Caco-2 (cell line): Measurements from ENCODE around the gene MYO16. TPM values are rescaled to one million over a fixed set of nuclear protein-coding genes. Genes with fewer than 3 reads are reported as not detected.

Source experiments
- BruUV-seq: library from RNA; stranded (reverse); fragments of 400-500 nt; replicated peaks from 2 replicates; lab custom pipeline; 2021; lab: Mats Ljungman, UMichigan
- CTCF ChIA-PET: fragments of 300-600 bp; sonication (Branson Sonifier 250); formaldehyde crosslinking; loops from one replicate; lab custom pipeline; 2022; ENCODE audit warnings: antibody characterized with exemption; lab: Charles Lee
- POLR2A ChIA-PET: fragments of 300-600 bp; sonication (Branson Sonifier 250); formaldehyde crosslinking; loops from one replicate; lab custom pipeline; 2022; ENCODE audit warnings: antibody characterized with exemption; lab: Charles Lee
- DNase-seq, 2 experiments: peaks; one replicate each; pipeline versions ENCODE4 v3.0.0 to v3.0.0-alpha.2; 2020 to 2022
- H3K27me3 ChIP-seq: replicated peaks from 2 replicates; pipeline ENCODE4 v1.6.0; 2011; ENCODE audit warnings: low read length; ENCODE audit not compliant: control insufficient read depth, insufficient read depth
- H3K36me3 ChIP-seq: 2 replicates; pipeline ENCODE4 v1.5.1; 2011; ENCODE audit warnings: low read length; ENCODE audit not compliant: control insufficient read depth, insufficient read depth
- H3K4me1 ChIP-seq: fragments of 250-450 bp; sonication (Bioruptor Pico); 2 replicates; pipeline ENCODE4 v1.5.1; 2020; ENCODE audit warnings: mild to moderate bottlenecking
- H3K4me3 ChIP-seq: 2 replicates; pipeline ENCODE4 v1.5.1; 2011; ENCODE audit warnings: low read depth, mild to moderate bottlenecking, control low read depth, low read length
- H3K9me3 ChIP-seq: fragments of 250-450 bp; sonication (Bioruptor Pico); 2 replicates; pipeline ENCODE4 v1.5.1; 2020; ENCODE audit warnings: mild to moderate bottlenecking, moderate library complexity
- H3K27ac Mint-ChIP-seq: one replicate; pipeline ENCODE4 v1.8.0; 2022; ENCODE audit warnings: mixed read lengths; ENCODE audit not compliant: unreplicated experiment
- H3K27me3 Mint-ChIP-seq: one replicate; pipeline ENCODE4 v1.8.0; 2022; ENCODE audit warnings: mixed read lengths; ENCODE audit not compliant: insufficient read depth, unreplicated experiment
- H3K36me3 Mint-ChIP-seq: one replicate; pipeline ENCODE4 v1.8.0; 2022; ENCODE audit warnings: mild to moderate bottlenecking, mixed read lengths; ENCODE audit not compliant: insufficient read depth, unreplicated experiment
- H3K4me1 Mint-ChIP-seq: one replicate; pipeline ENCODE4 v1.8.0; 2022; ENCODE audit warnings: low read depth, mixed read lengths; ENCODE audit not compliant: unreplicated experiment
- H3K4me3 Mint-ChIP-seq: one replicate; pipeline ENCODE4 v1.8.0; 2022; ENCODE audit warnings: mild to moderate bottlenecking, moderate library complexity, mixed read lengths; ENCODE audit not compliant: unreplicated experiment
- H3K9me3 Mint-ChIP-seq: one replicate; pipeline ENCODE4 v1.8.0; 2022; ENCODE audit warnings: mixed read lengths; ENCODE audit not compliant: unreplicated experiment
- CTCF ChIP-seq, 2 experiments: fragments of 200-600 bp in 1 of 2; IDR thresholded peaks; 1 replicate in 1 of 2; 2 replicates in 1 of 2; pipeline versions ENCODE4 v1.5.1 to v1.8.0; 2011 to 2022; ENCODE audit warnings: antibody characterized with exemption in 1 of 2, control low read depth in 1 of 2, inconsistent platforms in 1 of 2, low read depth in 1 of 2, low read length in 1 of 2, mild to moderate bottlenecking in 1 of 2, moderate library complexity in 1 of 2; ENCODE audit not compliant: insufficient read depth in 1 of 2, severe bottlenecking in 1 of 2, unreplicated experiment in 1 of 2
- intact Hi-C: fragments of 100-400 bp; cut with micrococcal nuclease; formaldehyde crosslinking; loops from one replicate; pipeline ENCODE4 v1.10.0; 2022; ENCODE audit not compliant: unreplicated experiment
- total RNA-seq: library from RNA; stranded (reverse); gene quantifications from 2 replicates; pipeline ENCODE4 v1.2.3, GENCODE V29; 2022

MYO16 gene
- total RNA-seq, 1 experiment from 2014 or later = not detected

GRCh38 chr13:108667205-108667604 lies 37.8 kb downstream of the MYO16 start:
- no peak for DNase-seq
- H3K27me3 ChIP-seq = no peaks in the 10 kb centered on the region; the same call in 1 of the 2 replicates
- no TSS peak for BruUV-seq
- no peak overlapping the region for H3K4me3 ChIP-seq
- CTCF ChIA-PET = no interaction called here
- Mint-ChIP-seq H3K27me3 (peaks cover 5% of the 10 kb centered on the region), H3K36me3 (no peaks in the 10 kb centered on the region), H3K4me1 (no peaks in the 10 kb centered on the region), H3K27ac (no peak overlapping the region), H3K9me3 (no peaks in the 10 kb centered on the region), H3K4me3 (no peak overlapping the region)
- no peak for TF ChIP-seq CTCF (IDR thresholded peaks at IDR 0.05; ENCODE audit: insufficient read depth in 1 of 2, low read depth in 1 of 2, low read length in 1 of 2, severe bottlenecking in 1 of 2, unreplicated experiment in 1 of 2)
- POLR2A ChIA-PET = no interaction called here
- H3K36me3 ChIP-seq = no peaks in the 10 kb centered on the region
- no peaks in the 10 kb centered on the region for H3K9me3 ChIP-seq
- intact Hi-C loops = no loop called here
- no peaks in the 10 kb centered on the region for H3K4me1 ChIP-seq

- intact Hi-C loops = no loop called here
- Mint-ChIP-seq H3K27ac (no peak overlapping the region), H3K9me3 (no peaks in the 10 kb centered on the region), H3K36me3 (no peaks in the 10 kb centered on the region), H3K4me1 (no peaks in the 10 kb centered on the region), H3K4me3 (no peak overlapping the region), H3K27me3 (peaks cover 12% of the 10 kb centered on the region)
- Histone ChIP-seq H3K27me3 (no peaks in the 10 kb centered on the region; the same call in 1 of the 2 replicates), H3K9me3 (no peaks in the 10 kb centered on the region), H3K4me3 (no peak overlapping the region), H3K36me3 (no peaks in the 10 kb centered on the region), H3K4me1 (no peaks in the 10 kb centered on the region)
- no peak for DNase-seq
- ChIA-PET POLR2A (no interaction called here), CTCF (no interaction called here)
- TF ChIP-seq CTCF (IDR thresholded peaks at IDR 0.05; ENCODE audit: insufficient read depth in 1 of 2, low read depth in 1 of 2, low read length in 1 of 2, severe bottlenecking in 1 of 2, unreplicated experiment in 1 of 2) = no peak
- no TSS peak for BruUV-seq
These were observed 40.0 kb downstream of the MYO16 start for GRCh38 chr13:108669381-108669780.

- Histone ChIP-seq H3K9me3 (no peaks in the 10 kb centered on the region), H3K27me3 (no peaks in the 10 kb centered on the region; the same call in 1 of the 2 replicates), H3K36me3 (no peaks in the 10 kb centered on the region), H3K4me1 (no peaks in the 10 kb centered on the region), H3K4me3 (no peak overlapping the region)
- H3K27ac Mint-ChIP-seq = no peak overlapping the region
- H3K4me3 Mint-ChIP-seq = no peak overlapping the region
- peaks cover 11% of the 10 kb centered on the region for H3K27me3 Mint-ChIP-seq
- H3K36me3 Mint-ChIP-seq = no peaks in the 10 kb centered on the region
- no peaks in the 10 kb centered on the region for H3K9me3 Mint-ChIP-seq
- no peak for TF ChIP-seq CTCF (IDR thresholded peaks at IDR 0.05; ENCODE audit: insufficient read depth in 1 of 2, low read depth in 1 of 2, low read length in 1 of 2, severe bottlenecking in 1 of 2, unreplicated experiment in 1 of 2)
- intact Hi-C loops = no loop called here
- DNase-seq = no peak
- ChIA-PET CTCF (no interaction called here), POLR2A (no interaction called here)
- no peaks in the 10 kb centered on the region for H3K4me1 Mint-ChIP-seq
- BruUV-seq = no TSS peak
These were observed 44.9 kb downstream of the MYO16 start for GRCh38 chr13:108674346-108674745.
